ENCODE results near the gene CAB39. TPM values are rescaled to one million over a fixed set of nuclear protein-coding genes. Genes with fewer than 3 reads are reported as not detected.

CAB39 gene
- total and polyA plus RNA-seq, 2 donors (not counting 3 experiments of a cell fraction or from before 2014, with no cell fraction given): 25.7 to 53.7 TPM

- POLR2A ChIA-PET: no interaction called here
- BruUV-seq (replicated peaks): no TSS peak
- no peak for FAIRE-seq
- intact Hi-C loops (cut with micrococcal nuclease) (no loop called here), dilution Hi-C loops (cut with MboI; ENCODE audit: extremely low pct_ligation_motif_present, low sequenced_read_pairs) (no loop called here)
- Histone ChIP-seq H3K79me2 (ENCODE audit: control insufficient read depth, insufficient read depth, low read length) (peaks cover 70% of the 10 kb centered on the region), H3K9ac (replicated peaks; ENCODE audit: extremely low read depth, insufficient read depth, low read length) (no peak overlapping the region), H3K4me2 (ENCODE audit: insufficient read depth, low read length) (no peak overlapping the region), H3K36me3 (ENCODE audit: control insufficient read depth in 2 of 2, extremely low read depth in 1 of 2, insufficient read depth in 2 of 2, low read length in 2 of 2) (peaks cover 2 to 3% of the 10 kb centered on the region in 2 experiments), H3K9me1 (replicated peaks; ENCODE audit: control insufficient read depth, extremely low read depth, insufficient read depth, low read length) (no peaks in the 10 kb centered on the region), H3K4me3 (replicated peaks in 1 of 3; ENCODE audit: insufficient read depth in 1 of 3, low read depth in 1 of 3, low read length in 3 of 3) (no peak overlapping the region), H2AFZ (ENCODE audit: low read depth, low read length) (no peak overlapping the region), H4K20me1 (replicated peaks; ENCODE audit: control insufficient read depth, extremely low read depth, insufficient read depth, low read length) (no peaks in the 10 kb centered on the region), H3K27me3 (ENCODE audit: control insufficient read depth in 2 of 2, insufficient read depth in 2 of 2, low read length in 2 of 2) (no peaks in the 10 kb centered on the region), H3K27ac (ENCODE audit: insufficient read depth, low read depth, low read length) (no peak overlapping the region), H3K9me3 (replicated peaks; ENCODE audit: control insufficient read depth, insufficient read depth, low read length) (no peaks in the 10 kb centered on the region), H3K4me1 (ENCODE audit: control insufficient read depth, extremely low read depth, insufficient read depth, low read length) (peaks cover 22% of the 10 kb centered on the region)
- CTCF ChIA-PET: interaction anchor here (1.3 to 2.3 kb wide), 2 partner anchors 10 to 19 kb away, joined by 4 to 6 read pairs; no protein-coding TSS in a partner anchor
- no peak for DNase-seq (ENCODE audit: low read depth, low spot score)
- TF ChIP-seq, protein P1, sequence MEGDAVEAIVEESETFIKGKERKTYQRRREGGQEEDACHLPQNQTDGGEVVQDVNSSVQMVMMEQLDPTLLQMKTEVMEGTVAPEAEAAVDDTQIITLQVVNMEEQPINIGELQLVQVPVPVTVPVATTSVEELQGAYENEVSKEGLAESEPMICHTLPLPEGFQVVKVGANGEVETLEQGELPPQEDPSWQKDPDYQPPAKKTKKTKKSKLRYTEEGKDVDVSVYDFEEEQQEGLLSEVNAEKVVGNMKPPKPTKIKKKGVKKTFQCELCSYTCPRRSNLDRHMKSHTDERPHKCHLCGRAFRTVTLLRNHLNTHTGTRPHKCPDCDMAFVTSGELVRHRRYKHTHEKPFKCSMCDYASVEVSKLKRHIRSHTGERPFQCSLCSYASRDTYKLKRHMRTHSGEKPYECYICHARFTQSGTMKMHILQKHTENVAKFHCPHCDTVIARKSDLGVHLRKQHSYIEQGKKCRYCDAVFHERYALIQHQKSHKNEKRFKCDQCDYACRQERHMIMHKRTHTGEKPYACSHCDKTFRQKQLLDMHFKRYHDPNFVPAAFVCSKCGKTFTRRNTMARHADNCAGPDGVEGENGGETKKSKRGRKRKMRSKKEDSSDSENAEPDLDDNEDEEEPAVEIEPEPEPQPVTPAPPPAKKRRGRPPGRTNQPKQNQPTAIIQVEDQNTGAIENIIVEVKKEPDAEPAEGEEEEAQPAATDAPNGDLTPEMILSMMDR (IDR thresholded peaks at IDR 0.05; ENCODE audit: extremely low read depth in 1 of 2, insufficient read depth in 1 of 2, low read depth in 1 of 2, low read length in 2 of 2): no peak
- TF ChIP-seq EZH2 (IDR thresholded peaks at IDR 0.05; ENCODE audit: borderline replicate concordance, low read depth, low read length, severe bottlenecking) (no peak), FOS (IDR thresholded peaks at IDR 0.05; ENCODE audit: borderline replicate concordance, insufficient read depth, low read length) (no peak), MAX (IDR thresholded peaks at IDR 0.05; ENCODE audit: insufficient read depth, insufficient read length) (no peak), MYC (IDR thresholded peaks at IDR 0.05; ENCODE audit: low read depth, low read length) (no peak), POLR2AphosphoS5 (IDR thresholded peaks at IDR 0.05; ENCODE audit: insufficient read depth, low read depth, low read length) (no peak), POLR2A (IDR thresholded peaks at IDR 0.05; ENCODE audit: low read depth, low read length) (no peak), JUN (IDR thresholded peaks at IDR 0.05; ENCODE audit: borderline replicate concordance, insufficient read depth, insufficient read length, low read depth) (no peak), GATA2 (IDR thresholded peaks at IDR 0.05; ENCODE audit: insufficient read depth, insufficient read length, low read depth, low read length) (no peak)
Measured at GRCh38 chr2:230781130-230781797, 68.6 kb downstream of the CAB39 start.

Measured in endothelial cell of umbilical vein (primary cell).